ENCODE results near the gene FOXN4. TPM values are rescaled to one million over a fixed set of nuclear protein-coding genes. Genes with fewer than 3 reads are reported as not detected.

Gene FOXN4
- total and polyA plus RNA-seq, 2 of the 13 experiments (the other 11 are each of a cell fraction or from before 2014, with no cell fraction given): 0.11 TPM; not detected in 1

GRCh38 chr12:109258607-109259544, 50.2 kb downstream of the FOXN4 start:
- Histone ChIP-seq H3K9me3 (ENCODE audit: low read length) (peaks cover 3% of the 10 kb centered on the region), H3K4me3 (replicated peaks in 1 of 3; ENCODE audit: insufficient read depth in 1 of 3, low read depth in 2 of 3, low read length in 3 of 3) (no peak overlapping the region), H3K27ac (ENCODE audit: extremely low read length, insufficient read depth, low read length) (no peak overlapping the region), H3K9ac (ENCODE audit: insufficient read depth, low read depth, low read length) (no peak overlapping the region), H3K79me2 (ENCODE audit: insufficient read depth, low read length) (no peaks in the 10 kb centered on the region), H3K36me3 (replicated peaks in 1 of 2; ENCODE audit: control insufficient read depth in 1 of 2, insufficient read depth in 2 of 2, low read length in 2 of 2) (peaks cover 0 to 2% of the 10 kb centered on the region in 2 experiments; a peak in 1 of 5 replicates), H3K4me2 (ENCODE audit: low read depth, low read length) (no peak overlapping the region), H3K27me3 (ENCODE audit: control insufficient read depth in 1 of 2, insufficient read depth in 2 of 2, low read length in 2 of 2) (no peaks in the 10 kb centered on the region), H3K4me1 (ENCODE audit: insufficient read depth, low read length) (no peaks in the 10 kb centered on the region), H2AFZ (ENCODE audit: low read length) (no peak overlapping the region), H4K20me1 (ENCODE audit: insufficient read depth, low read length) (no peaks in the 10 kb centered on the region)
- in situ Hi-C loops (cut with HindIII; ENCODE audit: extremely low pct_ligation_motif_present, low pct_unique_long_range_greater_than_20kb) (no loop called here), intact Hi-C loops (cut with micrococcal nuclease; ENCODE audit: unreplicated experiment) (no loop called here)
- BruUV-seq (replicated peaks): no TSS peak
- POLR2A ChIA-PET: no interaction called here
- WGBS (ENCODE audit: low lambda C conversion rate): 81% methylated on average over 9 of the region's 16 CpGs
- no peak for DNase-seq (ENCODE audit: low spot score)
- no peak for ATAC-seq
- CTCF ChIA-PET (ENCODE audit: low intra/inter-chr PET ratio, low total read pairs): no interaction called here
- FAIRE-seq: no peak
- TF ChIP-seq, protein P1, sequence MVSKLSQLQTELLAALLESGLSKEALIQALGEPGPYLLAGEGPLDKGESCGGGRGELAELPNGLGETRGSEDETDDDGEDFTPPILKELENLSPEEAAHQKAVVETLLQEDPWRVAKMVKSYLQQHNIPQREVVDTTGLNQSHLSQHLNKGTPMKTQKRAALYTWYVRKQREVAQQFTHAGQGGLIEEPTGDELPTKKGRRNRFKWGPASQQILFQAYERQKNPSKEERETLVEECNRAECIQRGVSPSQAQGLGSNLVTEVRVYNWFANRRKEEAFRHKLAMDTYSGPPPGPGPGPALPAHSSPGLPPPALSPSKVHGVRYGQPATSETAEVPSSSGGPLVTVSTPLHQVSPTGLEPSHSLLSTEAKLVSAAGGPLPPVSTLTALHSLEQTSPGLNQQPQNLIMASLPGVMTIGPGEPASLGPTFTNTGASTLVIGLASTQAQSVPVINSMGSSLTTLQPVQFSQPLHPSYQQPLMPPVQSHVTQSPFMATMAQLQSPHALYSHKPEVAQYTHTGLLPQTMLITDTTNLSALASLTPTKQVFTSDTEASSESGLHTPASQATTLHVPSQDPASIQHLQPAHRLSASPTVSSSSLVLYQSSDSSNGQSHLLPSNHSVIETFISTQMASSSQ (IDR thresholded peaks at IDR 0.05; ENCODE audit: low read depth): no peak
- TF ChIP-seq, protein P1 (CRISPR knock-in tag; IDR thresholded peaks at IDR 0.05; ENCODE audit: borderline replicate concordance): no peak
- TF ChIP-seq, protein P2, sequence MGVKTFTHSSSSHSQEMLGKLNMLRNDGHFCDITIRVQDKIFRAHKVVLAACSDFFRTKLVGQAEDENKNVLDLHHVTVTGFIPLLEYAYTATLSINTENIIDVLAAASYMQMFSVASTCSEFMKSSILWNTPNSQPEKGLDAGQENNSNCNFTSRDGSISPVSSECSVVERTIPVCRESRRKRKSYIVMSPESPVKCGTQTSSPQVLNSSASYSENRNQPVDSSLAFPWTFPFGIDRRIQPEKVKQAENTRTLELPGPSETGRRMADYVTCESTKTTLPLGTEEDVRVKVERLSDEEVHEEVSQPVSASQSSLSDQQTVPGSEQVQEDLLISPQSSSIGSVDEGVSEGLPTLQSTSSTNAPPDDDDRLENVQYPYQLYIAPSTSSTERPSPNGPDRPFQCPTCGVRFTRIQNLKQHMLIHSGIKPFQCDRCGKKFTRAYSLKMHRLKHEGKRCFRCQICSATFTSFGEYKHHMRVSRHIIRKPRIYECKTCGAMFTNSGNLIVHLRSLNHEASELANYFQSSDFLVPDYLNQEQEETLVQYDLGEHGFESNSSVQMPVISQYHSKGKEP (CRISPR knock-in tag; IDR thresholded peaks at IDR 0.05): no peak
- TF ChIP-seq, protein P3, sequence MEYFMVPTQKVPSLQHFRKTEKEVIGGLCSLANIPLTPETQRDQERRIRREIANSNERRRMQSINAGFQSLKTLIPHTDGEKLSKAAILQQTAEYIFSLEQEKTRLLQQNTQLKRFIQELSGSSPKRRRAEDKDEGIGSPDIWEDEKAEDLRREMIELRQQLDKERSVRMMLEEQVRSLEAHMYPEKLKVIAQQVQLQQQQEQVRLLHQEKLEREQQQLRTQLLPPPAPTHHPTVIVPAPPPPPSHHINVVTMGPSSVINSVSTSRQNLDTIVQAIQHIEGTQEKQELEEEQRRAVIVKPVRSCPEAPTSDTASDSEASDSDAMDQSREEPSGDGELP (IDR thresholded peaks at IDR 0.05; ENCODE audit: borderline replicate concordance, low read depth): no peak
- TF ChIP-seq, protein P4, sequence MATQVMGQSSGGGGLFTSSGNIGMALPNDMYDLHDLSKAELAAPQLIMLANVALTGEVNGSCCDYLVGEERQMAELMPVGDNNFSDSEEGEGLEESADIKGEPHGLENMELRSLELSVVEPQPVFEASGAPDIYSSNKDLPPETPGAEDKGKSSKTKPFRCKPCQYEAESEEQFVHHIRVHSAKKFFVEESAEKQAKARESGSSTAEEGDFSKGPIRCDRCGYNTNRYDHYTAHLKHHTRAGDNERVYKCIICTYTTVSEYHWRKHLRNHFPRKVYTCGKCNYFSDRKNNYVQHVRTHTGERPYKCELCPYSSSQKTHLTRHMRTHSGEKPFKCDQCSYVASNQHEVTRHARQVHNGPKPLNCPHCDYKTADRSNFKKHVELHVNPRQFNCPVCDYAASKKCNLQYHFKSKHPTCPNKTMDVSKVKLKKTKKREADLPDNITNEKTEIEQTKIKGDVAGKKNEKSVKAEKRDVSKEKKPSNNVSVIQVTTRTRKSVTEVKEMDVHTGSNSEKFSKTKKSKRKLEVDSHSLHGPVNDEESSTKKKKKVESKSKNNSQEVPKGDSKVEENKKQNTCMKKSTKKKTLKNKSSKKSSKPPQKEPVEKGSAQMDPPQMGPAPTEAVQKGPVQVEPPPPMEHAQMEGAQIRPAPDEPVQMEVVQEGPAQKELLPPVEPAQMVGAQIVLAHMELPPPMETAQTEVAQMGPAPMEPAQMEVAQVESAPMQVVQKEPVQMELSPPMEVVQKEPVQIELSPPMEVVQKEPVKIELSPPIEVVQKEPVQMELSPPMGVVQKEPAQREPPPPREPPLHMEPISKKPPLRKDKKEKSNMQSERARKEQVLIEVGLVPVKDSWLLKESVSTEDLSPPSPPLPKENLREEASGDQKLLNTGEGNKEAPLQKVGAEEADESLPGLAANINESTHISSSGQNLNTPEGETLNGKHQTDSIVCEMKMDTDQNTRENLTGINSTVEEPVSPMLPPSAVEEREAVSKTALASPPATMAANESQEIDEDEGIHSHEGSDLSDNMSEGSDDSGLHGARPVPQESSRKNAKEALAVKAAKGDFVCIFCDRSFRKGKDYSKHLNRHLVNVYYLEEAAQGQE (IDR thresholded peaks at IDR 0.05; ENCODE audit: borderline replicate concordance in 1 of 2, low read depth in 1 of 2, low read length in 2 of 2): peak; percentile 18 to 77; a peak in 3 of 4 replicates
- TF ChIP-seq ZNF367 (CRISPR knock-in tag; IDR thresholded peaks at IDR 0.05; ENCODE audit: borderline replicate concordance) (no peak), NCOR1 (IDR thresholded peaks at IDR 0.05; ENCODE audit: borderline replicate concordance, low read length) (no peak), ZNF337 (CRISPR knock-in tag; IDR thresholded peaks at IDR 0.05; ENCODE audit: borderline replicate concordance, low read depth) (no peak)
